SK-N-SH (cell line): ENCODE results near the gene C1QL4. TPM values are rescaled to one million over a fixed set of nuclear protein-coding genes. Genes with fewer than 3 reads are reported as not detected.

Source experiments
- CTCF ChIA-PET: fragments of 300-600, 350-600 bp; formaldehyde crosslinking; extraction: SDS; loops from one replicate; lab custom pipeline; 2021; lab: Yijun Ruan, JAX
- POLR2A ChIA-PET: fragments of 350-600 bp; sonication (Branson Sonifier 250); formaldehyde crosslinking; extraction: SDS; loops from one replicate; lab custom pipeline; 2020; ENCODE audit warnings: antibody characterized with exemption, inconsistent platforms; lab: Yijun Ruan, JAX
- DNase-seq: peaks from one replicate; pipeline ENCODE4 v3.0.0; 2012
- H2AFZ ChIP-seq: fragments of 200-600 bp; sonication (generic); 2 replicates; pipeline ENCODE4 v1.8.1; 2016; ENCODE audit warnings: antibody characterized with exemption, mild to moderate bottlenecking, low read depth
- H3F3A ChIP-seq: fragments of 200-600 bp; sonication (generic); replicated peaks from 2 replicates; pipeline ENCODE3; 2016; ENCODE audit warnings: antibody characterized with exemption, mild to moderate bottlenecking; ENCODE audit not compliant: insufficient read depth
- H3K27ac ChIP-seq, 2 experiments: fragments of 200-500 bp in 1 of 2; fragments of 200-600 bp in 1 of 2; sonication (Bioruptor generic) in 1 of 2; sonication (generic), shearing (Covaris generic) in 1 of 2; 2 replicates each; pipeline versions ENCODE4 v1.5.1 to v1.6.1; 2014 to 2016; ENCODE audit warnings: low read depth in 2 of 2, inconsistent platforms in 1 of 2, low read length in 1 of 2, mild to moderate bottlenecking in 1 of 2, mixed read lengths in 1 of 2
- H3K27me3 ChIP-seq: fragments of 200-600 bp; sonication (generic), shearing (Covaris generic); 2 replicates; pipeline ENCODE4 v1.6.1; 2016; ENCODE audit warnings: mixed run types; ENCODE audit not compliant: insufficient read depth
- H3K36me3 ChIP-seq, 2 experiments: fragments of 200-500 bp in 1 of 2; fragments of 200-600 bp in 1 of 2; sonication (Bioruptor generic) in 1 of 2; sonication (generic) in 1 of 2; replicated peaks in 1 of 2; 2 replicates each; pipeline versions ENCODE3 to v1.5.1; 2014 to 2016; ENCODE audit warnings: low read length in 1 of 2, mild to moderate bottlenecking in 1 of 2; ENCODE audit not compliant: insufficient read depth in 2 of 2, control insufficient read depth in 1 of 2
- H3K4me1 ChIP-seq, 2 experiments: fragments of 200-500 bp in 1 of 2; fragments of 200-600 bp in 1 of 2; sonication (Bioruptor generic) in 1 of 2; sonication (generic), shearing (Covaris generic) in 1 of 2; 2 replicates each; pipeline versions ENCODE4 v1.5.1 to v1.6.1; 2014 to 2016; ENCODE audit warnings: low read depth in 1 of 2, low read length in 1 of 2, mixed run types in 1 of 2; ENCODE audit not compliant: insufficient read depth in 2 of 2, control insufficient read depth in 1 of 2
- H3K4me2 ChIP-seq: fragments of 200-600 bp; sonication (generic), shearing (Covaris generic); 2 replicates; pipeline ENCODE4 v1.6.1; 2017; ENCODE audit warnings: mixed run types
- H3K4me3 ChIP-seq, 2 experiments: fragments of 200-500 bp in 1 of 2; fragments of 200-600 bp in 1 of 2; sonication (Bioruptor generic) in 1 of 2; sonication (generic), shearing (Covaris generic) in 1 of 2; 2 replicates each; pipeline versions ENCODE4 v1.5.1 to v1.8.1; 2014 to 2016; ENCODE audit warnings: low read depth in 2 of 2, inconsistent platforms in 1 of 2, low read length in 1 of 2, mild to moderate bottlenecking in 1 of 2, mixed read lengths in 1 of 2, moderate library complexity in 1 of 2
- H3K79me2 ChIP-seq: fragments of 200-600 bp; sonication (generic); 2 replicates; pipeline ENCODE4 v1.8.1; 2017; ENCODE audit warnings: mild to moderate bottlenecking; ENCODE audit not compliant: insufficient read depth
- H3K9ac ChIP-seq: fragments of 200-600 bp; sonication (generic); 2 replicates; pipeline ENCODE4 v1.6.1; 2017; ENCODE audit warnings: mixed run types
- H3K9me2 ChIP-seq: fragments of 200-600 bp; sonication (generic); 2 replicates; pipeline ENCODE4 v1.6.1; 2017; ENCODE audit warnings: mixed run types
- H3K9me3 ChIP-seq: fragments of 200-600 bp; sonication (generic); 2 replicates; pipeline ENCODE4 v1.6.1; 2017; ENCODE audit warnings: mixed run types, mild to moderate bottlenecking, moderate library complexity
- H4K20me1 ChIP-seq: fragments of 200-600 bp; sonication (generic); 2 replicates; pipeline ENCODE4 v1.6.1; 2017; ENCODE audit warnings: mild to moderate bottlenecking, mixed run types; ENCODE audit not compliant: insufficient read depth
- CHD2 ChIP-seq: fragments of 150-350 bp; IDR thresholded peaks from 2 replicates; pipeline ENCODE4 v1.6.1; 2018; ENCODE audit warnings: low read length; ENCODE audit not compliant: partially characterized antibody
- ELF1 ChIP-seq: IDR thresholded peaks from 2 replicates; pipeline ENCODE4 v1.4.0; 2012
- EP300 ChIP-seq, 2 experiments: IDR thresholded peaks; 2 replicates each; pipeline versions ENCODE4 v1.4.0 to v1.6.1; 2012; ENCODE audit warnings: borderline replicate concordance in 1 of 2, low read depth in 1 of 2, low read length in 1 of 2
- EZH2phosphoT487 ChIP-seq: fragments of 200-600 bp; sonication (generic); IDR thresholded peaks from 2 replicates; pipeline ENCODE4 v1.6.1; 2017; ENCODE audit warnings: low read depth, mixed run types, mild to moderate bottlenecking, antibody characterized with exemption, moderate library complexity, borderline replicate concordance
- FOSL2 ChIP-seq: IDR thresholded peaks from 2 replicates; pipeline ENCODE4 v1.4.0; 2012; ENCODE audit warnings: low read depth, mild to moderate bottlenecking, moderate library complexity, borderline replicate concordance
- FOXM1 ChIP-seq: IDR thresholded peaks from 2 replicates; pipeline ENCODE4 v1.4.0; 2012; ENCODE audit warnings: low read depth, mild to moderate bottlenecking
- GABPA ChIP-seq: IDR thresholded peaks from 2 replicates; pipeline ENCODE4 v1.4.0; 2012; ENCODE audit warnings: low read depth, mild to moderate bottlenecking
- IRF3 ChIP-seq: fragments of 150-350 bp; IDR thresholded peaks from 2 replicates; pipeline ENCODE4 v1.6.1; 2016; ENCODE audit warnings: mild to moderate bottlenecking, low read depth, low read length
- JUND ChIP-seq: IDR thresholded peaks from 2 replicates; pipeline ENCODE4 v1.4.0; 2012
- MAX ChIP-seq: IDR thresholded peaks from 2 replicates; pipeline ENCODE4 v1.4.0; 2012; ENCODE audit warnings: low read depth
- MXI1 ChIP-seq: IDR thresholded peaks from 2 replicates; pipeline ENCODE4 v1.6.1; 2012; ENCODE audit warnings: mild to moderate bottlenecking, low read depth, low read length, improper control_type of control experiment
- NRF1 ChIP-seq: IDR thresholded peaks from 2 replicates; pipeline ENCODE4 v1.6.1; 2012; ENCODE audit warnings: low read depth, mild to moderate bottlenecking, low read length
- RCOR1 ChIP-seq: fragments of 150-350 bp; IDR thresholded peaks from 2 replicates; pipeline ENCODE4 v1.6.1; 2017; ENCODE audit warnings: antibody characterized with exemption, low read length
- RFX5 ChIP-seq: IDR thresholded peaks from 2 replicates; pipeline ENCODE4 v1.6.1; 2012; ENCODE audit warnings: mild to moderate bottlenecking, improper control_type of control experiment, low read length
- SIN3A ChIP-seq: IDR thresholded peaks from 2 replicates; pipeline ENCODE4 v1.6.1; 2012; ENCODE audit warnings: low read depth, mild to moderate bottlenecking, low read length, moderate library complexity, borderline replicate concordance
- SMC3 ChIP-seq: IDR thresholded peaks from 2 replicates; pipeline ENCODE4 v1.6.1; 2012; ENCODE audit warnings: low read depth, low read length, improper control_type of control experiment
- TAF1 ChIP-seq: IDR thresholded peaks from 2 replicates; pipeline ENCODE4 v1.6.1; 2012; ENCODE audit warnings: low read depth, mild to moderate bottlenecking, low read length, moderate library complexity, borderline replicate concordance
- TEAD4 ChIP-seq: IDR thresholded peaks from 2 replicates; pipeline ENCODE4 v1.4.0; 2012; ENCODE audit warnings: mild to moderate bottlenecking, borderline replicate concordance; ENCODE audit not compliant: insufficient read depth
- YY1 ChIP-seq: IDR thresholded peaks from 2 replicates; pipeline ENCODE4 v1.4.0; 2012; ENCODE audit warnings: low read depth, mild to moderate bottlenecking
- WGBS: methylation state at CpG from one replicate; pipeline ENCODE4 v1.1.6; 2017; ENCODE audit warnings: low lambda C conversion rate; 5-methylcytosine and 5-hydroxymethylcytosine counted together
- polyA plus RNA-seq, 3 experiments: library from polyadenylated mRNA; depleted of rRNA; stranded (reverse); fragments of >200 nt; gene quantifications; 2 replicates each; pipeline ENCODE4 v1.2.3, GENCODE V29; 2012
- TF ChIP-seq, protein P1 (sequence below): IDR thresholded peaks from 2 replicates; pipeline ENCODE4; 2012
- TF ChIP-seq, protein P2 (sequence below): fragments of 200-600 bp; sonication (generic); IDR thresholded peaks from 2 replicates; pipeline ENCODE4 v1.6.1; 2017; ENCODE audit warnings: antibody characterized with exemption, mild to moderate bottlenecking, moderate library complexity
- TF ChIP-seq, protein P3 (sequence below): IDR thresholded peaks from 2 replicates; pipeline ENCODE4 v1.6.1; 2012; ENCODE audit warnings: mild to moderate bottlenecking, low read depth, low read length, moderate library complexity

Gene C1QL4
- polyA plus RNA-seq, 1 of the 3 experiments (the other 2 are of a cell fraction), result 14.6 TPM

GRCh38 chr12:49331380-49332222, 5.4 kb downstream of the C1QL4 start:
- Histone ChIP-seq H3K36me3 (peaks cover 2 to 19% of the 10 kb centered on the region in 2 experiments), H3K27me3 (no peaks in the 10 kb centered on the region), H3K4me1 (peaks cover 0 to 2% of the 10 kb centered on the region in 2 experiments; a peak in 1 of 4 replicates), H3K9me3 (no peaks in the 10 kb centered on the region), H3K27ac (no peak overlapping the region), H3K9ac (no peak overlapping the region), H2AFZ (no peak overlapping the region), H3K4me3 (peak overlapping the region in 1 of 2 experiments; percentile 25; a peak in 1 of 4 replicates), H3F3A (peaks cover 14% of the 10 kb centered on the region), H4K20me1 (no peaks in the 10 kb centered on the region), H3K9me2 (no peaks in the 10 kb centered on the region), H3K79me2 (no peaks in the 10 kb centered on the region), H3K4me2 (no peak overlapping the region)
- POLR2A ChIA-PET, result interaction anchor here (0.6 to 1.7 kb wide), 3 partner anchors 9 to 38 kb away, joined by 3 to 9 read pairs (median 6); partner anchors contain the start of gene TROAP
- CTCF ChIA-PET, result interaction anchor here (0.7 to 15.9 kb wide), 27 partner anchors 8 to 323 kb away, joined by 3 to 658 read pairs (median 4); partner anchors contain the start of genes DNAJC22, PRPH and TROAP
- 78% methylated on average over 11 of the region's 11 CpGs for WGBS
- DNase-seq, result peak; percentile 81
- no peak for TF ChIP-seq EP300 (IDR thresholded peaks at IDR 0.05; ENCODE audit: borderline replicate concordance in 1 of 2, low read depth in 1 of 2, low read length in 1 of 2)
- no peak for TF ChIP-seq IRF3
- no peak for TF ChIP-seq RFX5
- no peak for TF ChIP-seq TEAD4
- TF ChIP-seq FOSL2, result no peak
- TF ChIP-seq SMC3, result peak; percentile 74
- TF ChIP-seq, protein P1, sequence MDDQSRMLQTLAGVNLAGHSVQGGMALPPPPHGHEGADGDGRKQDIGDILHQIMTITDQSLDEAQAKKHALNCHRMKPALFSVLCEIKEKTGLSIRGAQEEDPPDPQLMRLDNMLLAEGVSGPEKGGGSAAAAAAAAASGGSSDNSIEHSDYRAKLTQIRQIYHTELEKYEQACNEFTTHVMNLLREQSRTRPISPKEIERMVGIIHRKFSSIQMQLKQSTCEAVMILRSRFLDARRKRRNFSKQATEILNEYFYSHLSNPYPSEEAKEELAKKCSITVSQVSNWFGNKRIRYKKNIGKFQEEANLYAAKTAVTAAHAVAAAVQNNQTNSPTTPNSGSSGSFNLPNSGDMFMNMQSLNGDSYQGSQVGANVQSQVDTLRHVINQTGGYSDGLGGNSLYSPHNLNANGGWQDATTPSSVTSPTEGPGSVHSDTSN, result no peak
- no peak for TF ChIP-seq EZH2phosphoT487
- TF ChIP-seq NRF1, result no peak
- TF ChIP-seq, protein P2, sequence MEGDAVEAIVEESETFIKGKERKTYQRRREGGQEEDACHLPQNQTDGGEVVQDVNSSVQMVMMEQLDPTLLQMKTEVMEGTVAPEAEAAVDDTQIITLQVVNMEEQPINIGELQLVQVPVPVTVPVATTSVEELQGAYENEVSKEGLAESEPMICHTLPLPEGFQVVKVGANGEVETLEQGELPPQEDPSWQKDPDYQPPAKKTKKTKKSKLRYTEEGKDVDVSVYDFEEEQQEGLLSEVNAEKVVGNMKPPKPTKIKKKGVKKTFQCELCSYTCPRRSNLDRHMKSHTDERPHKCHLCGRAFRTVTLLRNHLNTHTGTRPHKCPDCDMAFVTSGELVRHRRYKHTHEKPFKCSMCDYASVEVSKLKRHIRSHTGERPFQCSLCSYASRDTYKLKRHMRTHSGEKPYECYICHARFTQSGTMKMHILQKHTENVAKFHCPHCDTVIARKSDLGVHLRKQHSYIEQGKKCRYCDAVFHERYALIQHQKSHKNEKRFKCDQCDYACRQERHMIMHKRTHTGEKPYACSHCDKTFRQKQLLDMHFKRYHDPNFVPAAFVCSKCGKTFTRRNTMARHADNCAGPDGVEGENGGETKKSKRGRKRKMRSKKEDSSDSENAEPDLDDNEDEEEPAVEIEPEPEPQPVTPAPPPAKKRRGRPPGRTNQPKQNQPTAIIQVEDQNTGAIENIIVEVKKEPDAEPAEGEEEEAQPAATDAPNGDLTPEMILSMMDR, result peak; percentile 84
- TF ChIP-seq RCOR1, result no peak
- TF ChIP-seq CHD2, result no peak
- TF ChIP-seq YY1, result no peak
- TF ChIP-seq SIN3A, result peak; percentile 84
- peak; percentile 59; the same call in 1 of the 2 replicates for TF ChIP-seq MAX
- no peak for TF ChIP-seq TAF1
- no peak for TF ChIP-seq FOXM1
- TF ChIP-seq, protein P3, sequence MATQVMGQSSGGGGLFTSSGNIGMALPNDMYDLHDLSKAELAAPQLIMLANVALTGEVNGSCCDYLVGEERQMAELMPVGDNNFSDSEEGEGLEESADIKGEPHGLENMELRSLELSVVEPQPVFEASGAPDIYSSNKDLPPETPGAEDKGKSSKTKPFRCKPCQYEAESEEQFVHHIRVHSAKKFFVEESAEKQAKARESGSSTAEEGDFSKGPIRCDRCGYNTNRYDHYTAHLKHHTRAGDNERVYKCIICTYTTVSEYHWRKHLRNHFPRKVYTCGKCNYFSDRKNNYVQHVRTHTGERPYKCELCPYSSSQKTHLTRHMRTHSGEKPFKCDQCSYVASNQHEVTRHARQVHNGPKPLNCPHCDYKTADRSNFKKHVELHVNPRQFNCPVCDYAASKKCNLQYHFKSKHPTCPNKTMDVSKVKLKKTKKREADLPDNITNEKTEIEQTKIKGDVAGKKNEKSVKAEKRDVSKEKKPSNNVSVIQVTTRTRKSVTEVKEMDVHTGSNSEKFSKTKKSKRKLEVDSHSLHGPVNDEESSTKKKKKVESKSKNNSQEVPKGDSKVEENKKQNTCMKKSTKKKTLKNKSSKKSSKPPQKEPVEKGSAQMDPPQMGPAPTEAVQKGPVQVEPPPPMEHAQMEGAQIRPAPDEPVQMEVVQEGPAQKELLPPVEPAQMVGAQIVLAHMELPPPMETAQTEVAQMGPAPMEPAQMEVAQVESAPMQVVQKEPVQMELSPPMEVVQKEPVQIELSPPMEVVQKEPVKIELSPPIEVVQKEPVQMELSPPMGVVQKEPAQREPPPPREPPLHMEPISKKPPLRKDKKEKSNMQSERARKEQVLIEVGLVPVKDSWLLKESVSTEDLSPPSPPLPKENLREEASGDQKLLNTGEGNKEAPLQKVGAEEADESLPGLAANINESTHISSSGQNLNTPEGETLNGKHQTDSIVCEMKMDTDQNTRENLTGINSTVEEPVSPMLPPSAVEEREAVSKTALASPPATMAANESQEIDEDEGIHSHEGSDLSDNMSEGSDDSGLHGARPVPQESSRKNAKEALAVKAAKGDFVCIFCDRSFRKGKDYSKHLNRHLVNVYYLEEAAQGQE, result no peak
- TF ChIP-seq GABPA, result no peak
- TF ChIP-seq JUND, result no peak
- no peak for TF ChIP-seq ELF1
- TF ChIP-seq MXI1, result 0 out of 2 replicates have a peak, but pooled peaks have one; percentile 35
